Esophagus muscularis mucosa (tissue), 3 donors: Measurements from ENCODE around the gene ENO3.

ENCODE experiments used
- POLR2A ChIP-seq: fragments of 450-650 bp; IDR thresholded peaks from one replicate; pipeline ENCODE4 v1.6.1; 2017; ENCODE audit warnings: antibody characterized with exemption, moderate library complexity, mild to moderate bottlenecking, low read depth
- TF ChIP-seq, protein P1 (sequence below), 3 experiments: fragments of 200-600 bp in 2 of 3; fragments of 450-650 bp in 1 of 3; sonication (generic) in 2 of 3; IDR thresholded peaks; one replicate each; pipeline ENCODE4 v1.5.1; 2017 to 2019; ENCODE audit warnings: antibody characterized with exemption in 3 of 3, mild to moderate bottlenecking in 2 of 3, moderate library complexity in 1 of 3

DNA sequence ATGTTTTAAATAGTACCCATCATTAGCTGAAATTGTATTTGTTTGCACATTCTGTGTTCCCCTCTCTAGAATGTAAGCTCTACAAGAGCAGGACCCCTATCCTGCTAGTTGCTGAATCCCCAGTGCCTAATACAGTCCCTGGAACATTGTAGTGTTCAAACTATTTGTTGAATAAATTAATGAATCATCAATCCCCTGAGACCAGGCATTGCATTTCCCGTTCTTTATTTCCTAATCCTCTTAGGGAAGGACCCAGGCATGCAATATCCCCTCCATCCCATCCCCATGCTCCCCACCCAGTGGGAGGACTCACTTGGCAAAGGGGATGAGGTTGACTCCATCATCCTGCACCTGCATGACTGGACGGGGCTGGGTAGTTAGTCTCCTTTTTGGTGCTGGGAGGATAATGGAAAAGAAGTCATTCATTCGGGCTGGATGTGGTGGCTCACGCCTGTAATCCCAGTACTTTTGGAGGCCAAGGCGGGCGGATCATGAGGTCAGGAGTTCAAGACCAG is 43.2 kb downstream of the ENO3 start:
- TF ChIP-seq, protein P1, sequence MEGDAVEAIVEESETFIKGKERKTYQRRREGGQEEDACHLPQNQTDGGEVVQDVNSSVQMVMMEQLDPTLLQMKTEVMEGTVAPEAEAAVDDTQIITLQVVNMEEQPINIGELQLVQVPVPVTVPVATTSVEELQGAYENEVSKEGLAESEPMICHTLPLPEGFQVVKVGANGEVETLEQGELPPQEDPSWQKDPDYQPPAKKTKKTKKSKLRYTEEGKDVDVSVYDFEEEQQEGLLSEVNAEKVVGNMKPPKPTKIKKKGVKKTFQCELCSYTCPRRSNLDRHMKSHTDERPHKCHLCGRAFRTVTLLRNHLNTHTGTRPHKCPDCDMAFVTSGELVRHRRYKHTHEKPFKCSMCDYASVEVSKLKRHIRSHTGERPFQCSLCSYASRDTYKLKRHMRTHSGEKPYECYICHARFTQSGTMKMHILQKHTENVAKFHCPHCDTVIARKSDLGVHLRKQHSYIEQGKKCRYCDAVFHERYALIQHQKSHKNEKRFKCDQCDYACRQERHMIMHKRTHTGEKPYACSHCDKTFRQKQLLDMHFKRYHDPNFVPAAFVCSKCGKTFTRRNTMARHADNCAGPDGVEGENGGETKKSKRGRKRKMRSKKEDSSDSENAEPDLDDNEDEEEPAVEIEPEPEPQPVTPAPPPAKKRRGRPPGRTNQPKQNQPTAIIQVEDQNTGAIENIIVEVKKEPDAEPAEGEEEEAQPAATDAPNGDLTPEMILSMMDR (IDR thresholded peaks at IDR 0.05), result no peak
- TF ChIP-seq POLR2A, result no peak
